Activated CD4-positive, CD25-positive, alpha-beta regulatory T cell treated with anti-CD3 and anti-CD28 coated beads, Interleukin-2, amount 50 U/mL, for 24 hours (primary cell): Measurements from ENCODE around the gene C9orf78.
A peak's percentile ranks its signal among the peaks of the same experiment; 100 is the strongest.

Experiments
- ATAC-seq, 2 donors: fragments of 150-1000 bp; cut with Tn5 transposase; one replicate each; pipeline ENCODE4 v1.10.0; 2021; ENCODE audit warnings: mild to moderate bottlenecking in 1 of 2, moderate library complexity in 1 of 2

The C9orf78 gene, protein sequence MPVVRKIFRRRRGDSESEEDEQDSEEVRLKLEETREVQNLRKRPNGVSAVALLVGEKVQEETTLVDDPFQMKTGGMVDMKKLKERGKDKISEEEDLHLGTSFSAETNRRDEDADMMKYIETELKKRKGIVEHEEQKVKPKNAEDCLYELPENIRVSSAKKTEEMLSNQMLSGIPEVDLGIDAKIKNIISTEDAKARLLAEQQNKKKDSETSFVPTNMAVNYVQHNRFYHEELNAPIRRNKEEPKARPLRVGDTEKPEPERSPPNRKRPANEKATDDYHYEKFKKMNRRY

GRCh38 chr9:129835128-129835859 is at the start of gene C9orf78, which contains the start of gene USP20:
Gene C9orf78, minus strand, starts transcription at chr9:129835275. Its CDS starts 54 bp downstream, at chr9:129835221.
Gene USP20, plus strand, starts transcription at chr9:129835458. Its CDS starts 17,098 bp downstream, at chr9:129852556.
- ATAC-seq, result peak; percentile 92 to 93

GRCh38 chr9:129884220-129885017 is 49.3 kb upstream of the C9orf78 start:
- peak; percentile 55 to 57 for ATAC-seq

DNA sequence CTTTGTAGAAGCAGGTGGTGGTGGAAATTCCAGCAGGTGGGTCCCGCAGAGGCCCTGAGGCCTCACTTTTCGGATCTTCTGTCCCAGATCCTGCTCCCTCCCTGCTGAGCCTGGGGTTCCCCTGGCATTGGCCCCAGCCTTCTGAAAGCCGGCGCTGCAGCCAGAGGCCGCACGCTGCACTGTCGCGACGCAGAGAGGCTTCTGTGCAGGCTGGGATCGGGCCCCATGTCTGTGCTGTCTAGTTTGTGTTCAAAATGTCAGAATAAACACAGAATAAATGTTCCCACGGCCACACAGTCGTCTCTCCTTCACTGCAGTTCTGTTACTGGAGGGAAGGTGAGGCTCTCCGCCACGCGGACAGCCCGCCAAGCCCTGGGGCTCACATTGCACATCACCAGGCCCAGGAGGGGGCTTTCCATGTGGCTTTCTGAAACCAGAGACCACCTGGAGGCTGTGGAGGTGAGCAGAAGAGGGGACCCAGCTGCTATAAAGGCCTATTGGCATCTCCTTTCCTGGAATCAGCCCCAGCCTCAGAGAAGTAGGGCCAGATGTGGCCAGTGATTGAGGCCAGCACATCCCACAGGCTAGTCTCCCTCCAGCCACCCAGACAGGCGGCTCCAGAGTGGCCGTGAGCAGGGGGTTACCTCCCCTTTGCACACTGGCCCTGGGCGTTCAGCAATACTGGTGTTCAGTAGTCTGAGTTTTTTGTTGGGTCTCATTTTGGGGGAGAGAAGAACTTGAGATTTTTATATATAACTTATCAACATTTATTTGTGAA is 46.7 kb upstream of the C9orf78 start:
- ATAC-seq, result no peak

- ATAC-seq, result no peak
These were observed 45.8 kb upstream of the C9orf78 start for GRCh38 chr9:129880654-129881546.

- no peak for ATAC-seq
These were observed 45.0 kb upstream of the C9orf78 start for GRCh38 chr9:129879991-129880653.

- ATAC-seq, result no peak
These were observed 44.1 kb upstream of the C9orf78 start for GRCh38 chr9:129879103-129879699.

GRCh38 chr9:129878291-129878690 is 43.2 kb upstream of the C9orf78 start:
- no peak for ATAC-seq

DNA sequence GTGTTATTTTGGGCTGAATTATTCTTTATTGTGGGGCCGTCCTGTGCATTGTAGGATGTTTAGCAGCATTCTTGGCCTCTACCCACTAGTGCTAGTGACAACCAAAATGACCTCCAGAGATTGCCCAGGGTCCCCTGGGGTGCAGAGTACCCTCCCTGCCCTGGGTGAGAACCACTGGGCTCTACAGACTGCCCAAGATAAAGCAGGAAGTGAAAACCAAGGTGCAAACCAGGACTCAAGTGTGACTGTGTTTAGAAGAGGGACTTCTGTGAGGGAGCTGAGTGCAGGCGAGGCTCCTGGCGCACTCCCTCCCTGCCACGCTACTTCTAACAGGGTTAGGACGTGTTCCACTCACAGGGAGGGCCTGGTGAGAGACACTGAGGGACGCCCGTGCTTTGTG is 41.7 kb upstream of the C9orf78 start:
- ATAC-seq, result no peak

DNA sequence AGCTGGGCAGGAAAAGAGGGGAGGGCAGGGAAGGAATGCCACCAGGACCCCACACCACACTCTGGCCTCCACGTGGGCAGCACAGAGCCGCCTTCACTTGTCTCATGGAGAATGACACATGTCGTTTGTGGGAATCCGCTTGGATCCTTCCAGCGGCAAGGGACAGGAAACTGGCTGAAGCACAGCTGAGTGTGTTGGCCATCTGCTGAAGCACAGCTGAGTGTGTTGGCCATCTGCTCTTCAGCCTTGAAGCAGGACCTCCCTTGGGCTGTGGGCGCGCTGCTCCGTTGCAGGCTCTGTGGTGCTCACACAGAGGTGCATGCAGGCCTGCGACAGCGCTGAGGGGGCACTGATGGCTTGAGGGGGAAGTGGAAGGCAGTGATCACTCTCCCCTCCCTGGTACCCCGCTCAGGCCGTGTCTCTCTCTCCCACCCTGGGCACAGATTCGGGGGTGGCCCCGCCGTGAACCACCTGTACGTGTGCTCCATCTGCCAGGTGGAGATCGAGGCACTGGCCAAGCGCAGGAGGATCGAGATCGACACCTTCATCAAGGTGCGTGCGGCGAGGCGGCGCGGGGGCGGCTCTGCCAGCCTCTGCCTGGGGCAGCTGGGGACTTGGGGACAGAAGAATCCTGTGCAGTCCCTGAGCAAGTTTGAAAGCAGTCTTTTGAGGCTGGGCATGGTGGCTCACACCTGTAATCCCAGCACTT is 40.8 kb upstream of the C9orf78 start:
- no peak for ATAC-seq

- ATAC-seq, result no peak
These were observed 40.1 kb upstream of the C9orf78 start for GRCh38 chr9:129875181-129875611.

- ATAC-seq, result no peak
These were observed 39.4 kb upstream of the C9orf78 start for GRCh38 chr9:129874261-129875101.

DNA sequence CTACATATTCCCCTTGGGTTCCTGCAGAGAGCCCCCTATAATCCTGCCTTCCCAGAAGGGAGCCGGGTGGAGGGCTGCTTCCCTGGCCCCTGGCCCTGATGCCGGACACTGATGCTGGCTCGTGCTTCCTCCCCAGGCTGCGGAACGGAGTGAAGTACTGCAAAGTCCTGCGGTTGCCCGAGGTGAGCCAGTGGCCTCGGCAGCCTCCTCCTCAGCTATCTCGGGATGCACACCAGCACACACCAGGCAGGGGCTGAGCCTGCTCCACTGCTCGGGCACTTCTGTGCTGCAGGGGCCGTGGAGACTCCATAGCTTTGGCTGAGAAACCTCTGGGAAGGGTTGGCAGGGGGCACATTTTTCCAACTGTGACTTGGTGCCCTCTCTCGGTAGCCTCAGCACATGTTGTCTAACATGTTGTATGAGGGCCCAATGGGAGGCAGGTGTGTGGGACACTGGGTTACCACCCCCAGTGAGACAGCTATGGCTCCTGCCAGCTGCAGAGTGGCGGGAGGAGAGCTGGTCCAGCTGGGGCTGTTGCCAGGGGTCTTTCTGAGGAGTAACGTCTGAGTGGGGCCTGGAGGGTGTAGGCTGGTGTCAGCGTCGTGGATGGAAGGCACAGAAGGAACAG is 38.6 kb upstream of the C9orf78 start:
- ATAC-seq, result no peak

DNA sequence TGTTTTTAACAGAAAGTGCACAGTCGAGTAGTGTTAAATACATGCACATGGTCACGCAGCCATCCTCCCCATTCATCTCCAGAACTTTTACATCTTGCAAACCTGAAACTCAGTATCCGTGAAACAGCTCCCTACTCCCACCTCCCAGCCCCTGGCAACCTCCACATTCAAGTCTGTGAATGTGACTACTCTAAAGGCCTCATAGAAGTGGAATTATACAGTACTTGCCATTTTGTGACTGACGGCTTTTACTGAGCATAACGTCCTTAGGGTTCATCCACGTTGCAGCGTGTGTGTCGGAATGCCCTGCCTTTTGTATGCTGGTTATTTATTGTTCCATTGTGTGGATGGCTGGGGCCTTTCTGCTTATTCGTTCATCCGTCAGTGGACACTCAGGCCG is 36.0 kb upstream of the C9orf78 start:
- ATAC-seq, result no peak

DNA sequence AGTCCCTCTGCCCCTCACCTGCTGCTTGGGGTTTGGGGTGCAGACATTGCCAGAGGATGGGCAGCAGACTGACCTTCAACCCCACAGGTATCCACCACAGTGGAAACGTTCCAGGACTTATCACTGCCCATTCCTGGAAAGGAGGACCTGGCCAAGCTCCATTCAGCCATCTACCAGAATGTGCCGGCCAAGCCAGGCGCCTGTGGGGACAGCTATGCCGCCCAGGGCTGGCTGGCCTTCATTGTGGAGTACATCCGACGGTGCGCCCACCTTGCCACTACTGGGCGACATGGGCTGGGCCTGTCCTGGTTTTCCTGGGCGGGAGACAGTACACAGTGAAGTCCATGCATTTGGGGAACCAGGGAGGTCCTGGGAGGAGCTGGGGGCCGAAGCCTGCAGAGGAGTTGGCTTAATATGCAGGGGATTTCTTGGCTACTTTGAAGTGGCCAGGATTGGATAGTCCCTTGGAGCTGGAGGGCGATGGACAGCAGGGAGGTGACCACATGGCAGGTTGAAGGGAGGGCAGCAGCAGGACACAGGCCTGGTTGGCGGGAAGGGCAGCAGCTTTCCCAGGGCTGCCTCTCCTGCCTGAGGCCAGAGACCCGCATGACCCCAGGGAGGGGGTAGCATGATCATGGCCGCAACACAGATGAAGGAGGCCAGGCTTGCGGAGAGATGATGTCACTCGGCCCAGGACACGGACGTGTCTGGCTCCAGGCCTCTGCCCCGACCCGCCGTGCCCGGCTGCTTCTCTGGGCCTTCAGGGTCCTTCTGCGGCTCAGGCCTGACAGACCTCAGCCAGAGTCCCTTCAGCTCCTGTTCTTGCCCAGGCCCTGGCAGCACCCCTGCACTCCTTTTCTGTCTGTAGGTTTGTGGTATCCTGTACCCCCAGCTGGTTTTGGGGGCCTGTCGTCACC is 34.8 kb upstream of the C9orf78 start:
- ATAC-seq, result no peak

GRCh38 chr9:129868872-129869486 is 33.9 kb upstream of the C9orf78 start:
- peak; percentile 92 to 94 for ATAC-seq

- ATAC-seq, result no peak
These were observed 33.2 kb upstream of the C9orf78 start for GRCh38 chr9:129868023-129868871.
